ENCODE results near the gene SMIM10L2A. TPM values are rescaled to one million over a fixed set of nuclear protein-coding genes. Genes with fewer than 3 reads are reported as not detected.

SMIM10L2A gene
- total and polyA plus RNA-seq, 2 of the 8 experiments (the other 6 are each of a cell fraction or from before 2014, with no cell fraction given), result 5.0 to 7.5 TPM

- TF ChIP-seq SP1 (IDR thresholded peaks at IDR 0.05; ENCODE audit: low read depth, low read length), result no peak
Measured at GRCh38 chrX:135410861-135411627, 10.7 kb upstream of the SMIM10L2A start (continued).
